Spleen (tissue), 11 donors: ENCODE results near the gene LRP2. TPM values are rescaled to one million over a fixed set of nuclear protein-coding genes. Genes with fewer than 3 reads are reported as not detected.

Source experiments
- DNase-seq: peaks from one replicate; pipeline ENCODE4 v3.0.0-alpha.2; 2020
- H3K27ac ChIP-seq, 8 donors: fragments of 200-600 bp; sonication (generic) in 7 of 8; 1 replicate in 4 of 8; 2 replicates in 4 of 8; pipeline versions ENCODE4 v1.5.0 to v1.8.0; 2016 to 2021; ENCODE audit warnings: inconsistent platforms in 4 of 8, mild to moderate bottlenecking in 4 of 8, moderate library complexity in 1 of 8
- H3K27me3 ChIP-seq, 7 donors: fragments of 200-600 bp; sonication (generic) in 6 of 7; replicated peaks in 1 of 7; 1 replicate in 4 of 7; 2 replicates in 3 of 7; pipeline versions ENCODE4 v1.5.0 to v1.8.0; 2016 to 2021; ENCODE audit warnings: inconsistent platforms in 3 of 7, mild to moderate bottlenecking in 1 of 7
- H3K36me3 ChIP-seq, 6 donors: fragments of 200-600 bp; sonication (generic) in 5 of 6; 1 replicate in 4 of 6; 2 replicates in 2 of 6; pipeline versions ENCODE4 v1.5.0 to v1.8.0; 2016 to 2021; ENCODE audit warnings: inconsistent platforms in 2 of 6
- H3K4me1 ChIP-seq, 6 donors: fragments of 200-600 bp; sonication (generic) in 5 of 6; 1 replicate in 3 of 6; 2 replicates in 3 of 6; pipeline versions ENCODE4 v1.5.0 to v1.8.0; 2016 to 2021; ENCODE audit warnings: inconsistent platforms in 3 of 6
- H3K4me3 ChIP-seq, 8 donors: fragments of 200-600 bp; sonication (generic) in 7 of 8; 1 replicate in 4 of 8; 2 replicates in 4 of 8; pipeline versions ENCODE4 v1.5.0 to v1.8.0; 2016 to 2021; ENCODE audit warnings: inconsistent platforms in 4 of 8, mild to moderate bottlenecking in 4 of 8, moderate library complexity in 2 of 8
- H3K9me3 ChIP-seq, 8 donors: fragments of 200-600 bp; sonication (generic) in 7 of 8; 1 replicate in 4 of 8; 2 replicates in 4 of 8; pipeline versions ENCODE4 v1.5.0 to v1.8.0; 2016 to 2021; ENCODE audit warnings: inconsistent platforms in 4 of 8
- CTCF ChIP-seq, 11 experiments: fragments of 200-600 bp in 7 of 11; fragments of 450-650 bp in 4 of 11; sonication (generic) in 4 of 11; IDR thresholded peaks in 8 of 11; conservative IDR thresholded peaks in 3 of 11; 1 replicate in 7 of 11; 2 replicates in 4 of 11; pipeline versions ENCODE4 v1.4.0 to v1.8.0; 2016 to 2021; ENCODE audit warnings: antibody characterized with exemption in 11 of 11, inconsistent platforms in 4 of 11, mild to moderate bottlenecking in 1 of 11
- POLR2A ChIP-seq, 3 donors: fragments of 450-650 bp; IDR thresholded peaks; one replicate each; pipeline ENCODE4 v1.5.1; 2017; ENCODE audit warnings: antibody characterized with exemption in 3 of 3, mild to moderate bottlenecking in 1 of 3
- POLR2AphosphoS5 ChIP-seq, 3 donors: sonication (generic); formaldehyde crosslinking; IDR thresholded peaks; one replicate each; pipeline ENCODE4 v1.5.1; 2017; ENCODE audit warnings: antibody characterized with exemption in 3 of 3
- WGBS, 5 donors: extraction: QIAGEN DNeasy Blood & Tissue Kit in 3 of 5; methylation state at CpG; one replicate each; pipeline versions ENCODE4 v1.1.5 to v1.1.7; 2013 to 2018; 5-methylcytosine and 5-hydroxymethylcytosine counted together
- intact Hi-C: fragments of 100-400 bp; cut with DNase I; formaldehyde crosslinking; loops from one replicate; pipeline ENCODE4 v1.15.0; 2023; ENCODE audit warnings: low total_unique reads
- polyA plus RNA-seq, 3 donors: library from polyadenylated mRNA; stranded (reverse); fragments of 200-250 nt; gene quantifications; one replicate each; pipeline ENCODE4 v1.2.1, GENCODE V29; 2013
- total RNA-seq, 7 donors: library from RNA; depleted of rRNA in 3 of 7; stranded (reverse); fragments of >200 nt in 3 of 7; fragmentation: NEBNext Ultra II Directional in 4 of 7; extraction: Animal tissue kit (Norgen Biotek cat#: 25700) in 4 of 7; gene quantifications; one replicate each; pipeline versions ENCODE4 v1.1.0 to v1.2.1, GENCODE V29; 2016 to 2021
- donor health status: healthy with polysubstance abuse.
- donor health status: DM: no; HTN: no; CAD: no; lungs with moderate emphysema.
- donor health status: DM: no; HTN: no; CAD: no.
- donor health status: Bipolar disorder and iron deficiency.
- donor health status: healthy.
- donor health status: DM: no; HTN: no; CAD: no.
- donor health status: DM: yes; HTN: yes; CAD: no.

Gene LRP2
- total and polyA plus RNA-seq, 10 donors, result not detected

- Histone ChIP-seq H3K9me3 (no peaks in the 10 kb centered on the region), H3K4me3 (no peak overlapping the region), H3K36me3 (no peaks in the 10 kb centered on the region), H3K4me1 (no peaks in the 10 kb centered on the region), H3K27ac (no peak overlapping the region), H3K27me3 (peaks cover 0 to 4% (median 0%) of the 10 kb centered on the region in 7 donors)
- intact Hi-C loops, result no loop called here
- WGBS, 5 donors, result 24 to 46% (median 36%) methylated on average over 2 of the region's 2 CpGs
- TF ChIP-seq POLR2A (IDR thresholded peaks at IDR 0.05) (no peak), POLR2AphosphoS5 (IDR thresholded peaks at IDR 0.05) (no peak), CTCF (IDR thresholded peaks at IDR 0.05 in 8 of 11, conservative IDR thresholded peaks at IDR 0.05 in 3 of 11) (no peak)
- DNase-seq, result no peak
These were observed 24.4 kb upstream of the LRP2 start for GRCh38 chr2:169386722-169387121.

- Histone ChIP-seq H3K4me1 (no peaks in the 10 kb centered on the region), H3K4me3 (no peak overlapping the region), H3K27me3 (peaks cover 0 to 4% (median 0%) of the 10 kb centered on the region in 7 donors), H3K27ac (no peak overlapping the region), H3K9me3 (no peaks in the 10 kb centered on the region), H3K36me3 (no peaks in the 10 kb centered on the region)
- WGBS, 5 donors, result 91 to 97% (median 93%) methylated on average over 6 of the region's 6 CpGs
- TF ChIP-seq POLR2AphosphoS5 (IDR thresholded peaks at IDR 0.05), result no peak
- TF ChIP-seq CTCF (IDR thresholded peaks at IDR 0.05 in 8 of 11, conservative IDR thresholded peaks at IDR 0.05 in 3 of 11), result no peak
- no peak for TF ChIP-seq POLR2A (IDR thresholded peaks at IDR 0.05)
- intact Hi-C loops, result no loop called here
- DNase-seq, result no peak
These were observed 22.5 kb upstream of the LRP2 start for GRCh38 chr2:169384816-169385215.

- H3K36me3 ChIP-seq, result no peaks in the 10 kb centered on the region
- H3K4me1 ChIP-seq, result no peaks in the 10 kb centered on the region
- H3K27ac ChIP-seq, result no peak overlapping the region
- intact Hi-C loops, result no loop called here
- no peak overlapping the region for H3K4me3 ChIP-seq
- WGBS, 5 donors, result 75 to 88% (median 85%) methylated on average over 4 of the region's 4 CpGs
- DNase-seq, result no peak
- peaks cover 0 to 10% (median 0%) of the 10 kb centered on the region in 7 donors for H3K27me3 ChIP-seq
- no peaks in the 10 kb centered on the region for H3K9me3 ChIP-seq
- no peak for TF ChIP-seq POLR2AphosphoS5 (IDR thresholded peaks at IDR 0.05)
- TF ChIP-seq CTCF (IDR thresholded peaks at IDR 0.05 in 8 of 11, conservative IDR thresholded peaks at IDR 0.05 in 3 of 11), result no peak
These were observed 10.2 kb upstream of the LRP2 start for GRCh38 chr2:169372561-169372960.

GRCh38 chr2:169366066-169366465, 3.7 kb upstream of the LRP2 start:
- Histone ChIP-seq H3K36me3 (no peaks in the 10 kb centered on the region), H3K27me3 (peaks cover 0 to 42% (median 32%) of the 10 kb centered on the region in 7 donors), H3K4me3 (no peak overlapping the region), H3K9me3 (no peaks in the 10 kb centered on the region), H3K27ac (no peak overlapping the region), H3K4me1 (peaks cover 15 to 44% (median 39%) of the 10 kb centered on the region in 6 donors)
- intact Hi-C loops, result no loop called here
- TF ChIP-seq POLR2A (IDR thresholded peaks at IDR 0.05) (no peak), CTCF (IDR thresholded peaks at IDR 0.05 in 8 of 11, conservative IDR thresholded peaks at IDR 0.05 in 3 of 11) (no peak), POLR2AphosphoS5 (IDR thresholded peaks at IDR 0.05) (no peak)
- no peak for DNase-seq
